Aorta (tissue), 5 donors: Measurements from ENCODE around the gene SUSD6. TPM values are rescaled to one million over a fixed set of nuclear protein-coding genes. Genes with fewer than 3 reads are reported as not detected.

Source experiments
- ATAC-seq: fragments of 200-7000 bp; cut with Tn5 transposase; one replicate; pipeline ENCODE4 v1.9.1; 2022; ENCODE audit warnings: moderate library complexity; ENCODE audit not compliant: low FRiP score
- DNase-seq, 2 donors: peaks; one replicate each; pipeline ENCODE4 v3.0.0-alpha.2; 2020
- H3K27ac ChIP-seq, 2 donors: one replicate each; pipeline ENCODE4 v1.5.1; 2013; ENCODE audit warnings: low read length in 2 of 2, mild to moderate bottlenecking in 2 of 2, moderate library complexity in 2 of 2, control low read depth in 1 of 2, inconsistent platforms in 1 of 2, low read depth in 1 of 2
- H3K27me3 ChIP-seq, 2 donors: one replicate each; pipeline ENCODE4 v1.6.1; 2013; ENCODE audit warnings: control low read depth in 1 of 2, low read length in 1 of 2, mild to moderate bottlenecking in 1 of 2, moderate library complexity in 1 of 2; ENCODE audit not compliant: insufficient read depth in 2 of 2, control insufficient read depth in 1 of 2
- H3K36me3 ChIP-seq, 2 donors: one replicate each; pipeline ENCODE4 v1.6.1; 2013; ENCODE audit warnings: control low read depth in 1 of 2, low read length in 1 of 2, mild to moderate bottlenecking in 1 of 2; ENCODE audit not compliant: insufficient read depth in 2 of 2, control insufficient read depth in 1 of 2
- H3K4me1 ChIP-seq, 2 donors: one replicate each; pipeline ENCODE4 v1.6.1; 2013; ENCODE audit warnings: low read length in 2 of 2, control low read depth in 1 of 2, mild to moderate bottlenecking in 1 of 2, moderate library complexity in 1 of 2; ENCODE audit not compliant: insufficient read depth in 2 of 2, control insufficient read depth in 1 of 2
- H3K4me3 ChIP-seq, 2 donors: one replicate each; pipeline ENCODE4 v1.5.1; 2013; ENCODE audit warnings: low read length in 2 of 2, control low read depth in 1 of 2, mild to moderate bottlenecking in 1 of 2
- H3K9me3 ChIP-seq: one replicate; pipeline ENCODE4 v1.6.1; 2013; ENCODE audit warnings: mild to moderate bottlenecking, low read length; ENCODE audit not compliant: control insufficient read depth
- WGBS, 2 donors: extraction: QIAGEN DNeasy Blood & Tissue Kit; methylation state at CpG; one replicate each; pipeline ENCODE4 v1.1.7; 2013; 5-methylcytosine and 5-hydroxymethylcytosine counted together
- intact Hi-C, 2 donors: fragments of 100-400 bp; cut with DNase I; formaldehyde crosslinking; loops; one replicate each; pipeline versions ENCODE4 v1.14.2 to v1.15.0; 2022
- polyA plus RNA-seq, 2 donors: library from polyadenylated mRNA; stranded (reverse); fragments of 200-250 nt; gene quantifications; one replicate each; pipeline ENCODE4 v1.2.3, GENCODE V29; 2013
- total RNA-seq, 2 donors: library from RNA; stranded (reverse); fragmentation: NEBNext Ultra II Directional; extraction: Animal tissue kit (Norgen Biotek cat#: 25700); gene quantifications; one replicate each; pipeline ENCODE4 v1.2.1, GENCODE V29; 2021
- donor health status: healthy with polysubstance abuse.
- donor health status: Bipolar disorder and iron deficiency.
- donor health status: DM: no; HTN: no; CAD: no.
- donor health status: DM: no; HTN: no; CAD: no.
- donor health status: DM: yes; HTN: yes; CAD: no.

SUSD6 gene
- total and polyA plus RNA-seq, 4 donors = 7.4 to 59.9 (median 33.7) TPM

- H3K4me1 ChIP-seq = peaks cover 2 to 5% of the 10 kb centered on the region in 2 donors
- DNase-seq (no peak), ATAC-seq (no peak)
- WGBS, 2 donors = 83 to 92% methylated on average over 2 of the region's 2 CpGs
- no peak overlapping the region for H3K4me3 ChIP-seq
- H3K27me3 ChIP-seq = no peaks in the 10 kb centered on the region
- H3K27ac ChIP-seq = no peak overlapping the region
- no peaks in the 10 kb centered on the region for H3K36me3 ChIP-seq
- intact Hi-C loops = no loop called here
- no peaks in the 10 kb centered on the region for H3K9me3 ChIP-seq
Observed at GRCh38 chr14:69620981-69621380, 9.6 kb downstream of the SUSD6 start.

GRCh38 chr14:69624136-69624535, 12.7 kb downstream of the SUSD6 start:
- 92 to 100% methylated on average over 4 of the region's 4 CpGs for WGBS, 2 donors
- ATAC-seq = no peak
- Histone ChIP-seq H3K4me1 (peaks cover 0 to 2% of the 10 kb centered on the region in 2 donors), H3K9me3 (no peaks in the 10 kb centered on the region), H3K4me3 (no peak overlapping the region), H3K27ac (no peak overlapping the region), H3K36me3 (no peaks in the 10 kb centered on the region), H3K27me3 (no peaks in the 10 kb centered on the region)
- intact Hi-C loops = no loop called here
- DNase-seq = no peak

GRCh38 chr14:69625299-69626131, 14.1 kb downstream of the SUSD6 start:
- Histone ChIP-seq H3K4me1 (peaks cover 0 to 4% of the 10 kb centered on the region in 2 donors), H3K4me3 (no peak overlapping the region), H3K27me3 (no peaks in the 10 kb centered on the region), H3K27ac (no peak overlapping the region), H3K9me3 (no peaks in the 10 kb centered on the region), H3K36me3 (no peaks in the 10 kb centered on the region)
- intact Hi-C loops = no loop called here
- DNase-seq (peak; percentile 80 to 84), ATAC-seq (peak; percentile 78)
- 60 to 62% methylated on average over 11 of the region's 11 CpGs for WGBS, 2 donors

- Histone ChIP-seq H3K4me1 (peaks cover 0 to 4% of the 10 kb centered on the region in 2 donors), H3K36me3 (no peaks in the 10 kb centered on the region), H3K27me3 (no peaks in the 10 kb centered on the region), H3K4me3 (no peak overlapping the region), H3K9me3 (no peaks in the 10 kb centered on the region), H3K27ac (no peak overlapping the region)
- ATAC-seq (no peak), DNase-seq (no peak)
- WGBS, 2 donors = 92 to 96% methylated on average over 5 of the region's 5 CpGs
- intact Hi-C loops = no loop called here
Observed at GRCh38 chr14:69626132-69626500, 14.7 kb downstream of the SUSD6 start.

GRCh38 chr14:69629225-69630127, 18.1 kb downstream of the SUSD6 start:
- Histone ChIP-seq H3K27me3 (no peaks in the 10 kb centered on the region), H3K9me3 (no peaks in the 10 kb centered on the region), H3K4me3 (no peak overlapping the region), H3K36me3 (no peaks in the 10 kb centered on the region), H3K27ac (no peak overlapping the region), H3K4me1 (peaks cover 7 to 8% of the 10 kb centered on the region in 2 donors)
- no peak for DNase-seq
- WGBS, 2 donors = 78 to 84% methylated on average over 9 of the region's 9 CpGs
- intact Hi-C loops = no loop called here
- no peak for ATAC-seq

GRCh38 chr14:69630360-69630759, 19.0 kb downstream of the SUSD6 start:
- no peaks in the 10 kb centered on the region for H3K36me3 ChIP-seq
- ATAC-seq = no peak
- peaks cover 7 to 8% of the 10 kb centered on the region in 2 donors for H3K4me1 ChIP-seq

GRCh38 chr14:69631509-69631908, 20.1 kb downstream of the SUSD6 start:
- DNase-seq (no peak), ATAC-seq (no peak)
- H3K4me1 ChIP-seq = peaks cover 7 to 19% of the 10 kb centered on the region in 2 donors
- H3K27ac ChIP-seq = no peak overlapping the region
- no peak overlapping the region for H3K4me3 ChIP-seq
- no peaks in the 10 kb centered on the region for H3K27me3 ChIP-seq
- intact Hi-C loops = no loop called here
- 74 to 81% methylated on average over 4 of the region's 4 CpGs for WGBS, 2 donors
- no peaks in the 10 kb centered on the region for H3K36me3 ChIP-seq
- no peaks in the 10 kb centered on the region for H3K9me3 ChIP-seq

More at GRCh38 chr14:69630360-69630759, 19.0 kb downstream of the SUSD6 start:
- DNase-seq = no peak
- 75 to 76% methylated on average over 2 of the region's 2 CpGs for WGBS, 2 donors
- intact Hi-C loops = no loop called here
- no peak overlapping the region for H3K4me3 ChIP-seq
- no peaks in the 10 kb centered on the region for H3K27me3 ChIP-seq
- H3K27ac ChIP-seq = no peak overlapping the region
- no peaks in the 10 kb centered on the region for H3K9me3 ChIP-seq

GRCh38 chr14:69632164-69632563, 20.8 kb downstream of the SUSD6 start:
- WGBS, 2 donors = 56 to 70% methylated on average over 4 of the region's 4 CpGs
- intact Hi-C loops = no loop called here
- DNase-seq (no peak), ATAC-seq (no peak)
- no peak overlapping the region for H3K4me3 ChIP-seq
- no peaks in the 10 kb centered on the region for H3K36me3 ChIP-seq
- no peaks in the 10 kb centered on the region for H3K9me3 ChIP-seq
- H3K4me1 ChIP-seq = peaks cover 7 to 26% of the 10 kb centered on the region in 2 donors
- H3K27ac ChIP-seq = no peak overlapping the region
- no peaks in the 10 kb centered on the region for H3K27me3 ChIP-seq
